HG03135 (cell line): ENCODE measurements around the gene TTI1.
A peak's percentile ranks its signal among the peaks of the same experiment; 100 is the strongest.

Experiments
- ATAC-seq: cut with Tn5 transposase; IDR thresholded peaks from one replicate; pipeline ENCODE4 v1.9.1; 2021; ENCODE audit warnings: mild to moderate bottlenecking, moderate library complexity; ENCODE audit not compliant: unreplicated experiment

Gene TTI1

GRCh38 chr20:38033330-38034107, at the start of gene TTI1, which contains the start of gene RPRD1B:
Gene TTI1 (minus strand): TSS chr20:38033456. CDS start chr20:38013816, 19,640 bp downstream.
Gene RPRD1B (plus strand): TSS chr20:38033746. CDS start chr20:38033948, 202 bp downstream.
- peak; percentile 76 for ATAC-seq

DNA sequence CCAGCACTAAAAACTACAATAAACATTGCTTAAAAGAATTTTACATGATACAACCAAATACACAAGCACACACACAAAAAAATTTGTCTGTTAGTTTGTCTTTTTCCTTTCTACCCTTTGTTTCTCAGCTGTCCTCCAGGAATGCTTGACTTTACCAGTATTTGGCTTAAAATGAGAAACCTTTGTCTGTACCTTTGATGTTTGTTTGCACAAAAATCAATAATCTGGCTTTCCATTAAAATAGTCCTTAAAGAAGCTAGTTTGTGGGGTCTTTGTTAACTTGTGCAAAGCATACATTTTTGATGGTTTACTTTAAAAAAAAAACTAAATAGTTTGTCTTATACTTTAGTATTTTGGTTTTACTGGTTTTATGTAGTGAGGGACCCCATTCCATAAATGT, 49.6 kb upstream of the TTI1 start:
- ATAC-seq, result no peak

DNA sequence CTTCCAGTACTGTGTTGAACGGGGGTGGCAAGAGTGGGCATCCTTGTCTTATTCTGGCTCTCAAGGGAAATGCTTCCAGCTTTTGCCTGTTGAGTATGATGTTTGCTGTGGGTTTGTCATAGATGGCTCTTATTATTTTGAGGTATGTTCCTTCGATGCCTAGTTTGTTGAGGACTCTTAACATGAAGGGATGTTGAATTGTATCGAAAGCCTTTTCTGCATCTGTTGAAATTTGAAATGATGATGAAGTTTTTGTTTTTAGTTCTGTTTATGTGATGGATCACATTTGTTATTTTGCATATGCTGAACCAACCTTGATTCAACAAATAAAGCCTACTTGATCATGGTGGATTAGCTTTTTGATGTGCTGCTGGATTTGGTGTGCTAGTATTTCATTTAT, 48.3 kb upstream of the TTI1 start:
- no peak for ATAC-seq

- ATAC-seq, result no peak
Observed at GRCh38 chr20:38079353-38079752, 46.1 kb upstream of the TTI1 start.

GRCh38 chr20:38078084-38078483, 44.8 kb upstream of the TTI1 start:
- ATAC-seq, result no peak

- ATAC-seq, result no peak
Observed at GRCh38 chr20:38076548-38076947, 43.3 kb upstream of the TTI1 start.

DNA sequence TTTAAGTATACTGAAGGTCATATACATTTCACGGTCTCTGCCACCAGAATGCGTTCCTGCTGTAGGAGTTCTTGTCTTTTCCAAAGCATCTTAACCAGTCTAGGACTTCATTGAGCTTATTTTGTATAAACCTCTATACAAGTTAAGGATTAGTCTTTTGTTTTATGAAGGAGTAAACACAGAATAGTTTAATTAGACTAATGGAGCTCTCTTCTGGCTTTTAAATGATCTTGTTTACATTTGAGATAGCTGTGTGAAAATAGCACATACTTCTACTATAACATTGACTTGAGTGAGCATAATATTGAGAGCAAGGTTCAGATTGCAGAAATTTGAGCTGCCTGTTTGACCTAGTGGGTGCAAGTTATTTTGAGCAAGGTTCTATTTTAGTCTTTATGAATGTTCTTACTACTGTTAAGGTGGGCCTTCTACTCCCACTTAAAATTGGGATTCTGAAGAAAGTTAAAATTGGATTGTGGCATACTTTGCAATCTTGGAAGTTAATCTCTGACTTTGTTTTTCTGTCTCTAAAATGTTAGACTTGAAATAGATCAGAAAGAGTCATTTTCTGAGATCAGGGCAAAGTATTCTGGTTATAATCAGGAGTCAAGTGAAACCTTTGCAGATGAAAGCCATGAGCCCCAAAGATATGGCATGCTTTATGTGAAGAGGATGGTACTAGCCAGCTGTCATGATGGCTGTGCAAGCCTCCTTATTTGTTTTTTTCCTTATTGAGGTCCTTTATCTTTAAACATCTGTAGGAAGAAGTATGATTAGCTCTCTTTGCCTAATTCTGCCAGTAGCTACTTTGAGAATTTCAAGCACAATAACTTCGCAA, 42.1 kb upstream of the TTI1 start:
- ATAC-seq, result no peak

DNA sequence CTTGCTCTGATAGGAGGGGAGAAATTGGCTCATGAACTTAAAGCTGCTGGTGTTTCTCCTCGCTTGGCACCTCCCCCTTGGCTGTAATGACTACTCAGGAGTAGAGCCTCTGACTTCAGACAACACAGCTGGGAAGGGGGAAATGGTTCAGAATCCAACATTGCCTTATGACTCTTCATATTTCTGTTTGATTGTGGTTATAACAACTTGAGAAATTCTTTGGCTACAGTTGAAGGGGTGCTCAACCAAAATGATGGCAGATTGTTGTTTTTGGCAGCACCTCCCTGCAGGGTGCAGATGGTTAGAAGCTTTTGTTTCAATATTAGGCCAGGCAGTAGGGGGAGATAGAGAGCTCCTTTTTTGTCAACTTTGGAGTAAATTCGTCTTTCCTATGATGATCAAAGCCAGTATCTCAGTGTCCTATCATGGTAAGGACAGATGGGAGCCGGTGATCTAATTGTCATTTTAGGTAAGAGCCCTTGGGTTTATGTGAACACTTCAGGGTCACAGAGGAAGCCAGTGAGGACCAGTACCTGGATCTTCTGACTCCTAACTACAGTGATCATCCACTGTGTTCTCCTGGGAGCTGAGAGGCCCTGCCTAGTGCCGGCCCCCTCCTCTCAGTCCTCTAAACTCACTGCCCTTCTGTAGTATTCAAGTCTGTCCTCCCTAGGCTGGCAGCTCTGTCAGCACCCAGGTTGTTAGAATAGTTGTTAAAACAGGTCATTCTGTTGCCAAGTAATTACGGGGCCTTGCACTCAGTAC, 40.2 kb upstream of the TTI1 start:
- no peak for ATAC-seq

GRCh38 chr20:38072898-38073297, 39.6 kb upstream of the TTI1 start:
- ATAC-seq, result no peak

- ATAC-seq, result no peak
Observed at GRCh38 chr20:38067717-38068365, 34.6 kb upstream of the TTI1 start.

- ATAC-seq, result no peak
Observed at GRCh38 chr20:38066969-38067716, 33.9 kb upstream of the TTI1 start.

DNA sequence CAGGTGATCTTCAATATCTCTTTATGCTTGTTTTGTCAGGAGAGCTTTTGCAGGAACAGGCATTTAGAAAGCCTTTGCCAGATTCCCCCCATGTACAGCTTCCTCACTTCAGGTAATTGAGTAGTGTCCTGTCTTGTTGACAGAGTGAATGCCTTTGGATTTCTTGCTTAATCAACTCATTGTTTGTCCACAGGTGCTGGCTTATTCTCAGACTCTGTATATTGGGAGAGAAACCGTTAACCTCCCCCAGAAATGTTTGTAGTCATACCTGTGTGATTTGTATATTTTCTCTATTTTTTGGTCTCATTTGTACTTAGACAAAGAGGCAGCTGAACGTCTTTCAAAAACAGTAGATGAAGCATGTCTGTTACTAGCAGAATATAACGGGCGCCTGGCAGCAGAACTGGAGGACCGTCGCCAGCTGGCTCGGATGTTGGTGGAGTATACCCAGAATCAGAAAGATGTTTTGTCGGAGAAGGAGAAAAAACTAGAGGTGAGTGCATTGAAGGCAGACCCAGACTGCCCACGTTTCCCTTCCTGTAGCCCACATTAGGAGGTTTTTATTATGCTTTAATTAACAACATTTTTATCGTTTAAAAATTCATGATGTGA, 32.6 kb upstream of the TTI1 start:
- no peak for ATAC-seq

GRCh38 chr20:38063911-38064530, 30.8 kb upstream of the TTI1 start:
- no peak for ATAC-seq

DNA sequence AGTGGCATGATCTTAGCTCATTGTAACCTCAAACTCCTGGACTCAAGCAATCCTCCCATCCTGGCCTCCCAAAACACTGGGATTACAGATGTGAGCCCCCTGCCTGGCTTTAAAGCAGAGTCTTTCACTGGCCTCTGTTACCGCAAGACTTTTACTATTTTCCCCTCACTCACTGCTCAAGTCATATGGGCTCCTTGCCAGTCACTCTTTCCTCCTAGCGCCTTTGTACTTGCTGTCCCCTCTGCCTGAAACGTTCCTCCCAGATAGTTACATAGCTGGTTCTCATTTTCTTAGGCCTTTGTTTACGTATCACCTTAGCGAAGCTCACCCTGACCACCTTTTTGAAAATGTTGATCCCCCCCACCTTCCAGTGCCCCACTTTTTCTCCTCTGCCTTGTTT, 29.6 kb upstream of the TTI1 start:
- no peak for ATAC-seq

- ATAC-seq, result no peak
Observed at GRCh38 chr20:38061109-38061508, 27.9 kb upstream of the TTI1 start.

DNA sequence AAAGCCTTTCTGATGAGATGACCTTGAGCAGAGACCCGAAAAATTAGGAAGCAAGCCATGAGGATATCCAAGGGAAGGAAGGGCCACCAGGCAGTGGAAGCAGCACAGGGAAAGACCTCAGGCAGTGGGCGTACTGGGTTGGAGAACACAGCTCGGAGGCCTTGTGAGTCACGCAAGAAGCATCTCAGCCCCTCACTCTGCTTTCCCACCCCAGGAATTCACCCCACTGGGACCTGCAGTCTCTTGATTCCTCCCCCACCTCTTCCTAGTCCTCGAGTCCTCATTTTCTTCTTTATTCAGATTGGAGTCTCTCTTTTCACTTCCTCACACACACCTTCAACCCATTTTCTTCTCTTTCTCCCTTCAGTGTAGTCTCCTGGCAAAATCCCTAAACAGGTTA, 27.3 kb upstream of the TTI1 start:
- no peak for ATAC-seq

GRCh38 chr20:38059832-38060231, 26.6 kb upstream of the TTI1 start:
- ATAC-seq, result no peak

DNA sequence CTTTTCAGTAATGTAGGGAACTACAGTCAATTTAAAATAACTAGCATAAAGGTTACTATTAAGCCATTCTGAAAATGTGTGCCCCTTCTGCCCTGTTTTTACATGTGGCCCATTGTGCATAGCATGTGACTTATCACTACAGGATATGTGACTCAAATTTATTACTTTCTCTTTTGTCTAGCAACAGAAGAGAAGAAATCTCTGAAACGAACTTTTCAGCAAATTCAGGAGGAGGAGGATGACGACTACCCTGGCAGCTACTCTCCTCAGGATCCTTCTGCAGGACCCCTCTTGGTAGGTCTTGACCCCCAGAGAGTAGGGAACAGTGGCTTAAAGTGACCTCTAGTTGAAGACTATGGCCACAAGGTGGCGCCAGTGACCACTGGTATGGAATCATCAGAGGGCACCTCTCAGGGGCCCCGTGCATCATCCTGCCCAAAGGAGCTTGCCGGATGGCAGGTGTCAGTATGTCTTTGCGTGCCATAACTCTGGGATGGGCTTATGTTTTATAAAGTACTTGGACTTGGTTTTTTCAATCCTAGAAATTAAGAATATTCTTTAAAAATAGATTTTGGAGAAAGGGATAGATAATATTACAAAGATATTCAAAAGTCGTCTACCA, 24.2 kb upstream of the TTI1 start:
- ATAC-seq, result peak; percentile 56

DNA sequence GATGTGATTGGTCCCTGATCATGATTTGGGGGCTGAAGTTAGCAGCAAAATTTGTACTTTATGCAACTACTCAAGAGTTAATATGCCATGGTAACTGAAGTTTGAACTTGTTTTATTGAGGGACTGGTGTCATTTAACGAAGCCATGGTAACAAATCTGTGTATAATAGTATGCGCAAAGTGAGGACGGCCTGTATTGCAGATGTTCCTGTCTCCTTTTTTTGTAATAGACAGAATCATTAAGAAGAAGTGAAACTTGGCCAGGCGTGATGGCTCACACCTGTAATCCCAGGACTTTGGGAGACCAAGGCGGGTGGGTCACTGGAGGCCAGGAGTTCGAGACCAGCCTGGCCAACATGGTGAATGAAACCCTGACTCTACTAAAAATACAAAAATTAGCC, 22.6 kb upstream of the TTI1 start:
- no peak for ATAC-seq
